HFFc6 (cell line): ENCODE measurements around the gene EMX1. TPM values are rescaled to one million over a fixed set of nuclear protein-coding genes. Genes with fewer than 3 reads are reported as not detected.

Experiments
- DNase-seq: peaks from one replicate; pipeline ENCODE4 v3.0.0-alpha.2; 2018
- H3K27ac Mint-ChIP-seq: 2 replicates; pipeline ENCODE4 v1.8.0; 2020; ENCODE audit warnings: mild to moderate bottlenecking, mixed read lengths
- H3K27me3 Mint-ChIP-seq: 2 replicates; pipeline ENCODE4 v1.8.0; 2021; ENCODE audit warnings: mild to moderate bottlenecking, moderate library complexity, mixed read lengths; ENCODE audit not compliant: insufficient read depth
- H3K36me3 Mint-ChIP-seq: 2 replicates; pipeline ENCODE4 v1.8.0; 2021; ENCODE audit warnings: low read depth, mixed read lengths
- H3K4me1 Mint-ChIP-seq: 2 replicates; pipeline ENCODE4 v1.8.0; 2020; ENCODE audit warnings: low read depth, mixed read lengths
- H3K4me3 Mint-ChIP-seq: 2 replicates; pipeline ENCODE4 v1.8.0; 2020; ENCODE audit warnings: mild to moderate bottlenecking, moderate library complexity, mixed read lengths
- H3K9me3 Mint-ChIP-seq: 2 replicates; pipeline ENCODE4 v1.8.0; 2020; ENCODE audit warnings: mild to moderate bottlenecking, mixed read lengths
- CTCF ChIP-seq: fragments of 200-600 bp; sonication (generic); IDR thresholded peaks from 2 replicates; pipeline ENCODE4 v1.5.0; 2021; ENCODE audit warnings: antibody characterized with exemption, mild to moderate bottlenecking
- total RNA-seq, 6 experiments: library from RNA; stranded (reverse); fragmentation: NEBNext Ultra II Directional; extraction: Animal tissue kit (Norgen Biotek cat#: 25700); gene quantifications; 2 replicates in 1 of 6; 3 replicates in 5 of 6; pipeline ENCODE4 v1.2.3, GENCODE V29; 2021

The EMX1 gene
- total RNA-seq, 6 experiments from 2014 or later, result not detected

- no peak for DNase-seq
- Mint-ChIP-seq H3K4me3 (no peak overlapping the region), H3K9me3 (no peaks in the 10 kb centered on the region), H3K36me3 (no peaks in the 10 kb centered on the region), H3K27ac (no peak overlapping the region), H3K27me3 (peaks cover 73% of the 10 kb centered on the region), H3K4me1 (no peaks in the 10 kb centered on the region)
- no peak for TF ChIP-seq CTCF
Observed at GRCh38 chr2:72920318-72921087, 3.2 kb downstream of the EMX1 start.

- no peak for TF ChIP-seq CTCF
- DNase-seq, result no peak
- Mint-ChIP-seq H3K27me3 (peaks cover 71% of the 10 kb centered on the region), H3K4me3 (no peak overlapping the region), H3K4me1 (no peaks in the 10 kb centered on the region), H3K36me3 (no peaks in the 10 kb centered on the region), H3K9me3 (no peaks in the 10 kb centered on the region), H3K27ac (no peak overlapping the region)
Observed at GRCh38 chr2:72921088-72921851, 4.0 kb downstream of the EMX1 start.

- H3K27ac Mint-ChIP-seq, result no peak overlapping the region
- H3K27me3 Mint-ChIP-seq, result peaks cover 67% of the 10 kb centered on the region
Observed at GRCh38 chr2:72921853-72922252, 4.5 kb downstream of the EMX1 start.

GRCh38 chr2:72923833-72924352 is 6.6 kb downstream of the EMX1 start:
- no peaks in the 10 kb centered on the region for H3K36me3 Mint-ChIP-seq
- TF ChIP-seq CTCF, result no peak
- DNase-seq, result no peak
- H3K4me3 Mint-ChIP-seq, result no peak overlapping the region
- no peak overlapping the region for H3K27ac Mint-ChIP-seq
- no peaks in the 10 kb centered on the region for H3K4me1 Mint-ChIP-seq
- H3K9me3 Mint-ChIP-seq, result no peaks in the 10 kb centered on the region
- H3K27me3 Mint-ChIP-seq, result peaks cover 58% of the 10 kb centered on the region

More at GRCh38 chr2:72921853-72922252, 4.5 kb downstream of the EMX1 start:
- Mint-ChIP-seq H3K36me3 (no peaks in the 10 kb centered on the region), H3K4me1 (no peaks in the 10 kb centered on the region), H3K9me3 (no peaks in the 10 kb centered on the region), H3K4me3 (no peak overlapping the region)
- no peak for DNase-seq
- TF ChIP-seq CTCF, result no peak

- no peak overlapping the region for H3K27ac Mint-ChIP-seq
- H3K27me3 Mint-ChIP-seq, result peaks cover 51% of the 10 kb centered on the region
- H3K4me3 Mint-ChIP-seq, result no peak overlapping the region
- no peaks in the 10 kb centered on the region for H3K36me3 Mint-ChIP-seq
- no peak for TF ChIP-seq CTCF
- no peaks in the 10 kb centered on the region for H3K4me1 Mint-ChIP-seq
- DNase-seq, result no peak
- no peaks in the 10 kb centered on the region for H3K9me3 Mint-ChIP-seq
Observed at GRCh38 chr2:72924353-72925240, 7.3 kb downstream of the EMX1 start.
